Measurements from ENCODE around the gene TPCN1.

The TPCN1 gene

GRCh38 chr12:113236539-113237399, 15.5 kb downstream of the TPCN1 start:
- Histone ChIP-seq H3K14ac (ENCODE audit: low read length) (no peak overlapping the region), H3K27ac (replicated peaks; ENCODE audit: low read length) (no peak overlapping the region), H3K23ac (ENCODE audit: low read depth, low read length, poor library complexity) (no peak overlapping the region), H3K4me2 (ENCODE audit: insufficient read depth, low read length, poor library complexity, severe bottlenecking) (no peak overlapping the region), H3K9me3 (replicated peaks in 1 of 2; ENCODE audit: control insufficient read depth in 2 of 2, insufficient read depth in 1 of 2, low read depth in 1 of 2, low read length in 2 of 2) (no peaks in the 10 kb centered on the region), H3K9ac (ENCODE audit: low read depth, low read length, poor library complexity) (no peak overlapping the region), H2AK5ac (ENCODE audit: low read depth, low read length) (no peak overlapping the region), H3K4me3 (ENCODE audit: low read length in 2 of 2) (no peak overlapping the region), H3K27me3 (ENCODE audit: control insufficient read depth in 3 of 3, insufficient read depth in 3 of 3, low read depth in 1 of 3, low read length in 3 of 3) (no peaks in the 10 kb centered on the region), H2AFZ (ENCODE audit: low read length) (no peak overlapping the region), H4K91ac (ENCODE audit: low read depth, low read length, poor library complexity) (no peak overlapping the region), H2BK12ac (ENCODE audit: low read length) (no peak overlapping the region), H3K4me1 (ENCODE audit: control insufficient read depth in 2 of 2, insufficient read depth in 1 of 2, low read depth in 1 of 2, low read length in 2 of 2) (peaks cover 0 to 14% of the 10 kb centered on the region in 2 donors), H2BK5ac (ENCODE audit: low read length) (no peak overlapping the region), H3K18ac (ENCODE audit: low read length) (no peak overlapping the region), H2BK15ac (ENCODE audit: low read length) (no peak overlapping the region), H4K8ac (ENCODE audit: low read depth, low read length) (no peak overlapping the region), H2BK120ac (ENCODE audit: low read depth, low read length) (no peak overlapping the region), H3K36me3 (replicated peaks in 1 of 2; ENCODE audit: control insufficient read depth in 2 of 2, insufficient read depth in 2 of 2, low read length in 2 of 2) (peaks cover 5 to 7% of the 10 kb centered on the region in 2 donors), H3K79me1 (ENCODE audit: low read depth, low read length) (no peaks in the 10 kb centered on the region), H3K4ac (ENCODE audit: low read length) (no peak overlapping the region)
- WGBS, 2 donors (ENCODE audit: extremely low coverage in 2 of 2, insufficient read length in 2 of 2, insufficient replicate concordance in 1 of 2), result no CpG with 5 or more reads among the region's 5 CpGs
- no peak for DNase-seq (ENCODE audit: low spot score)

GRCh38 chr12:113237748-113238147, 16.5 kb downstream of the TPCN1 start:
- no peaks in the 10 kb centered on the region for H3K79me1 ChIP-seq (ENCODE audit: low read depth, low read length)
- DNase-seq (ENCODE audit: low spot score), result no peak

GRCh38 chr12:113238309-113238708, 17.0 kb downstream of the TPCN1 start:
- Histone ChIP-seq H2AK5ac (ENCODE audit: low read depth, low read length) (no peak overlapping the region), H3K23ac (ENCODE audit: low read depth, low read length, poor library complexity) (no peak overlapping the region), H3K9ac (ENCODE audit: low read depth, low read length, poor library complexity) (no peak overlapping the region), H2BK15ac (ENCODE audit: low read length) (no peak overlapping the region), H4K91ac (ENCODE audit: low read depth, low read length, poor library complexity) (no peak overlapping the region), H3K4me3 (ENCODE audit: low read length in 2 of 2) (no peak overlapping the region), H3K9me3 (replicated peaks in 1 of 2; ENCODE audit: control insufficient read depth in 2 of 2, insufficient read depth in 1 of 2, low read depth in 1 of 2, low read length in 2 of 2) (no peaks in the 10 kb centered on the region), H2BK12ac (ENCODE audit: low read length) (no peak overlapping the region), H3K4me2 (ENCODE audit: insufficient read depth, low read length, poor library complexity, severe bottlenecking) (no peak overlapping the region), H2BK120ac (ENCODE audit: low read depth, low read length) (no peak overlapping the region), H3K4me1 (ENCODE audit: control insufficient read depth in 2 of 2, insufficient read depth in 1 of 2, low read depth in 1 of 2, low read length in 2 of 2) (peaks cover 0 to 2% of the 10 kb centered on the region in 2 donors), H3K36me3 (replicated peaks in 1 of 2; ENCODE audit: control insufficient read depth in 2 of 2, insufficient read depth in 2 of 2, low read length in 2 of 2) (peaks cover 0 to 3% of the 10 kb centered on the region in 2 donors), H3K27ac (replicated peaks; ENCODE audit: low read length) (no peak overlapping the region), H3K4ac (ENCODE audit: low read length) (no peak overlapping the region), H3K18ac (ENCODE audit: low read length) (no peak overlapping the region), H3K27me3 (ENCODE audit: control insufficient read depth in 3 of 3, insufficient read depth in 3 of 3, low read depth in 1 of 3, low read length in 3 of 3) (no peaks in the 10 kb centered on the region), H3K14ac (ENCODE audit: low read length) (no peak overlapping the region), H2AFZ (ENCODE audit: low read length) (no peak overlapping the region), H3K79me1 (ENCODE audit: low read depth, low read length) (no peaks in the 10 kb centered on the region), H2BK5ac (ENCODE audit: low read length) (no peak overlapping the region), H4K8ac (ENCODE audit: low read depth, low read length) (no peak overlapping the region)
- DNase-seq (ENCODE audit: low spot score), result no peak
- WGBS, 2 donors (ENCODE audit: extremely low coverage in 2 of 2, insufficient read length in 2 of 2, insufficient replicate concordance in 1 of 2), result no CpG with 5 or more reads among the region's 3 CpGs

More at GRCh38 chr12:113237748-113238147, 16.5 kb downstream of the TPCN1 start:
- H2AK5ac ChIP-seq (ENCODE audit: low read depth, low read length), result no peak overlapping the region
- H3K9me3 ChIP-seq (replicated peaks in 1 of 2; ENCODE audit: control insufficient read depth in 2 of 2, insufficient read depth in 1 of 2, low read depth in 1 of 2, low read length in 2 of 2), result no peaks in the 10 kb centered on the region
- no peak overlapping the region for H3K18ac ChIP-seq (ENCODE audit: low read length)
- no peak overlapping the region for H3K27ac ChIP-seq (replicated peaks; ENCODE audit: low read length)
- no peak overlapping the region for H3K14ac ChIP-seq (ENCODE audit: low read length)
- H3K36me3 ChIP-seq (replicated peaks in 1 of 2; ENCODE audit: control insufficient read depth in 2 of 2, insufficient read depth in 2 of 2, low read length in 2 of 2), result peaks cover 0 to 3% of the 10 kb centered on the region in 2 donors
- no peak overlapping the region for H2BK15ac ChIP-seq (ENCODE audit: low read length)
- no peak overlapping the region for H3K4me2 ChIP-seq (ENCODE audit: insufficient read depth, low read length, poor library complexity, severe bottlenecking)
- H3K4me3 ChIP-seq (ENCODE audit: low read length in 2 of 2), result no peak overlapping the region
- H4K8ac ChIP-seq (ENCODE audit: low read depth, low read length), result no peak overlapping the region
- H4K91ac ChIP-seq (ENCODE audit: low read depth, low read length, poor library complexity), result no peak overlapping the region
- no peak overlapping the region for H2AFZ ChIP-seq (ENCODE audit: low read length)
- no peak overlapping the region for H3K4ac ChIP-seq (ENCODE audit: low read length)
- no peak overlapping the region for H3K9ac ChIP-seq (ENCODE audit: low read depth, low read length, poor library complexity)
- H3K23ac ChIP-seq (ENCODE audit: low read depth, low read length, poor library complexity), result no peak overlapping the region
- no peak overlapping the region for H2BK5ac ChIP-seq (ENCODE audit: low read length)
- no peak overlapping the region for H2BK120ac ChIP-seq (ENCODE audit: low read depth, low read length)
- WGBS, 2 donors (ENCODE audit: extremely low coverage in 2 of 2, insufficient read length in 2 of 2, insufficient replicate concordance in 1 of 2), result no CpG with 5 or more reads among the region's 4 CpGs
- no peak overlapping the region for H2BK12ac ChIP-seq (ENCODE audit: low read length)
- H3K27me3 ChIP-seq (ENCODE audit: control insufficient read depth in 3 of 3, insufficient read depth in 3 of 3, low read depth in 1 of 3, low read length in 3 of 3), result no peaks in the 10 kb centered on the region
- H3K4me1 ChIP-seq (ENCODE audit: control insufficient read depth in 2 of 2, insufficient read depth in 1 of 2, low read depth in 1 of 2, low read length in 2 of 2), result peaks cover 0 to 8% of the 10 kb centered on the region in 2 donors

DNA sequence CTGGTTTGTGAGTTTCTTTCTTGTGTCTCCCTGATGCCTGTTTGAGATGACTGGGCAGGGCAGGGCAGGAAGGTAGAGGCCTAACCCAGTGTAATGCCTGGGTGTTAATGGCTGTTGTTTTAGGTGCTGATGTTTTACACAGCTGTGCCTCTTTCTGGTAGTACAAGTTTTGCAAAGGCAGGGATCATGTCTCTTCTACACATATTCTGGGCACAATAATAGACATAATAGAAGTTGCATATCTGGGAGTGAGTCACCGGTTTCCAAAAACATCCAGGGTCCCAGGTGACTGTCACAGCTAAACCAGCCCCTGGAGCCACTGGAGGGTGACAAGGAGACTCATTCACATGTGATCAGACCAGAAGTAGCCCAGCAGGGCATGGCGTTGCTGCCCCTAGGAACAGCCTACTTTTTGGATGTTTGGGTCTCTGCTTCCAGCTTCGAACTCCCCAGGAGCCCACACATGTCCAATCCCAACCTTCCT, 18.1 kb downstream of the TPCN1 start:
- no peak overlapping the region for H3K18ac ChIP-seq (ENCODE audit: low read length)
- H2BK5ac ChIP-seq (ENCODE audit: low read length), result no peak overlapping the region
- no peaks in the 10 kb centered on the region for H3K9me3 ChIP-seq (replicated peaks in 1 of 2; ENCODE audit: control insufficient read depth in 2 of 2, insufficient read depth in 1 of 2, low read depth in 1 of 2, low read length in 2 of 2)
- H3K14ac ChIP-seq (ENCODE audit: low read length), result no peak overlapping the region
- no peak overlapping the region for H3K9ac ChIP-seq (ENCODE audit: low read depth, low read length, poor library complexity)
- H4K8ac ChIP-seq (ENCODE audit: low read depth, low read length), result no peak overlapping the region
- no peak for DNase-seq (ENCODE audit: low spot score)
- H2BK120ac ChIP-seq (ENCODE audit: low read depth, low read length), result no peak overlapping the region
- WGBS, 2 donors (ENCODE audit: extremely low coverage in 2 of 2, insufficient read length in 2 of 2, insufficient replicate concordance in 1 of 2), result no CpG with 5 or more reads among the region's 3 CpGs
- no peak overlapping the region for H3K4me3 ChIP-seq (ENCODE audit: low read length in 2 of 2)
- H3K27ac ChIP-seq (replicated peaks; ENCODE audit: low read length), result no peak overlapping the region
- no peaks in the 10 kb centered on the region for H3K4me1 ChIP-seq (ENCODE audit: control insufficient read depth in 2 of 2, insufficient read depth in 1 of 2, low read depth in 1 of 2, low read length in 2 of 2)
- H2BK12ac ChIP-seq (ENCODE audit: low read length), result no peak overlapping the region
- no peaks in the 10 kb centered on the region for H3K27me3 ChIP-seq (ENCODE audit: control insufficient read depth in 3 of 3, insufficient read depth in 3 of 3, low read depth in 1 of 3, low read length in 3 of 3)
- H3K4ac ChIP-seq (ENCODE audit: low read length), result no peak overlapping the region
- H4K91ac ChIP-seq (ENCODE audit: low read depth, low read length, poor library complexity), result no peak overlapping the region
- H3K79me1 ChIP-seq (ENCODE audit: low read depth, low read length), result no peaks in the 10 kb centered on the region
- H2AFZ ChIP-seq (ENCODE audit: low read length), result no peak overlapping the region
- H2AK5ac ChIP-seq (ENCODE audit: low read depth, low read length), result no peak overlapping the region
- H3K23ac ChIP-seq (ENCODE audit: low read depth, low read length, poor library complexity), result no peak overlapping the region
- no peak overlapping the region for H3K4me2 ChIP-seq (ENCODE audit: insufficient read depth, low read length, poor library complexity, severe bottlenecking)
- H3K36me3 ChIP-seq (replicated peaks in 1 of 2; ENCODE audit: control insufficient read depth in 2 of 2, insufficient read depth in 2 of 2, low read length in 2 of 2), result no peaks in the 10 kb centered on the region
- H2BK15ac ChIP-seq (ENCODE audit: low read length), result no peak overlapping the region
